ENCODE measurements around the gene KIAA0319L.
"Not testable (repeated sequence)": the region's sequence is repeated elsewhere in the genome, so short reads cannot be mapped to it uniquely, and the experiment has no call there.

KIAA0319L gene

DNA sequence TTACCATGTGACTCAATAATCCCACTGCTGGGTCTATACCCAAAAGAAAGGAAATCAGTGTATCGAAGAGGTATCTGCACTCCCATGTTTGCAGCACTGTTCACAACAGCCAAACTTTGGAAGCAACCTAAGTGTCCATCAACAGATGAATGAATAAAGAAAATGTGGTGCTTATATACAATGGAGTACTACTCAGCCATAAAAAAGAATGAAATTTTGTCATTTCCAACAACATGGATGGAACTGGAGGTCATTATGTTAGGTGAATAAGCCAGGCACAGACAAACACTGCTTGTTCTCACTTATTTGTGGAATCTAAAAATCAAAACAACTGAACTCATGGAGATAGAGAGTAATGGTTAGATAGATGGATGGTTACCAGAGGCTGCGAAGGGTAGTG is 79.3 kb downstream of the KIAA0319L start:
- no peak for DNase-seq

DNA sequence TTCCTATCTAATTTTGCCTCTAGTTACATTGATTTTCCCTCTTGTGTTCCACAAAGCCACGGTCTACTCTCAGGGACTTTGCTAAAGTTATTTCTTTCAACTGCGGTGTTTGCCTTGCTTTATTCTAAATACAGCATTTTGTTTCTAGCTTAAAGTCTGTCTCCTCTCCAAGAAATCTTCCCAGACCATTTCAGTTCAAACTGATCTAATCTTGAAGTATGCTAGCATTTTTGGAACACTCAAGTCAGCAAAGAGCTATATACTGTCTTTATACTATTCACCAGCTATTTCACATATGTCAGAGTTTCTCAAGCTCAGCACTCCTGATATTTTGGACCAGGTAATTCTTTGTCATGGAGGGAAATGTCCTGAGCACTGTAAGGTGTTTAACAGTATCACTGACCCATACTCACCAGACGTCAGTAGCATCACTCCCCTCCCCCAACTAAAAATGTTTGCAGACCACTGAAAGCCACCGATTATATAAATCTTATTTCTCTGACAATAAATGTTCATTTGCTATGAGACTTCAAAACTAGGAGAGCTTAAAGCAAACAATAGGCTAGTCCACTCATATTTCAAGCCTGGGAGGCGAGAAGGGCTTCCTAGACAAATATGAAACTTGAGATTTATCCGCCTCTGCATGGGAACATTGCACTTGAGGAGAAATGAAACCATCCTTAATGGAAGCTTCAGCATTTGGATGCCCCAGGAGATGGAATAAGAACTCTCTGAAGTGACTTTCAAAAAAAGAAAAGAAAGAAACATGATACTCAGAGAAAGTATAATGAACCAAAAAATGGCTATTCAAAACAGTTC is 81.1 kb downstream of the KIAA0319L start:
- no peak for DNase-seq

DNA sequence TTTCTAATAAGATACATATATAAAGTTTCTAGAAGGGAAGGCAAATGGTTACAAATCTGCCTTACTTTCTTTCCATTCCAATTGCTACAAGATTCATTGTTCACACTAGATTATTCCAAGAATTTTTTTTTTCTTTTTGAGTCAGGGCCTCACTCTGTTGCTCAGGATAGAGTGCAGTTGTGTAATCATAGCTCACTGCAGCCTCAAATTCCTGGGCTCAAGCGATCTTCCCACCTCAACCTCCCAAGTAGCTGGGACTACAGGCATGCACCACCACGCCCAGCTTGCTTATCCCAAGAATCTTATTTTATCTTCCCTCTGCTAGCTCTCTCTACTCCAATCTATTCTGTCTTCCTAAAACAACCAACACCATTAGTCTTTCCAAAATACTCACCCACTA is 81.8 kb downstream of the KIAA0319L start:
- no peak for DNase-seq

DNA sequence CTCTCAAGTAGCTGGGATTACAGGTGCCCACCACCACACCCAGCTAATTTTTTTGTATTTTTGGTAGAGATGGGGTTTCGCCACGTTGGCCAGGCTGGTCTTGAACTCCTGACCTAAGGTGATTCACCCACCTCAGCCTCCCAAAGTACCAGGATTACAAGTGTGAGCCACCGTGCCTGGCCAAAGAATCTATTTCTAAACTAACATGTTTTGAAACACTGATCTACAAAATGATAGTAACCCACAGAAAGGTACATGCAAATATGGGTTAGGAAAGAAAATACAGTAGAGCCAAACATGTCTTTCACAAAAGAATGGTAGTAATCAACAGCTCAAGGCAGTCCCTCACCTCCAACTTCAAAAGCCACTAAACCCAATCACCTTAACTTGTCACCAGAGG is 84.0 kb downstream of the KIAA0319L start:
- not testable (repeated sequence) for DNase-seq

DNA sequence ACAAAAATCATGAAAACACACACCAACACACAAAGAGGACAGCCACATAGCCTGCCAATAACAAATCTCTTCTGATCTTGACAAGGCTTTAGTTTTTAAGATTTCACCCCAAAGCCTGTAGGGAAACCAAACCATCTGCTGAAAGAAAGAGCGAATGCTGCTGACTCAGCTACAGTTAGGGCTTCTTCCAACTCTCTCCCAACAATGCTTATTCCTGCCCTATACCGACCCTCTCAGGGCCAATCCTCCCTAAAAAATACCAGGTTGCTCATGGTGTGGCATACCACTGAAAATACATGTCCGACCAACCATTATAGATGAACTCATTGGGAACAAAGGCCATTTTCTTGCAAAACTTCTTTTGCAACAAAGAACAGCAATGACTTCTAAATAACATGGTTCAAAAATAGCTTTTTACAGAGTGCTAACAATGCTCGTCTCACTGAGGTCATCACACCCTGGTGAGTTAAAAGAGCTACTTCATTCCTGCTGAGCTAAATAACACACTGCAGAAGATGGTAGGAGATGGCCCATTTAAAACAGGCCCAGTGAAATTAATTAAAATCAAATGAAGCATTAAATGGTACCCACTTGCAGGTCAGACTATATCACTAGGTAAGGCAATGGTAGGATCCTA is 86.1 kb downstream of the KIAA0319L start:
- no peak for DNase-seq

DNA sequence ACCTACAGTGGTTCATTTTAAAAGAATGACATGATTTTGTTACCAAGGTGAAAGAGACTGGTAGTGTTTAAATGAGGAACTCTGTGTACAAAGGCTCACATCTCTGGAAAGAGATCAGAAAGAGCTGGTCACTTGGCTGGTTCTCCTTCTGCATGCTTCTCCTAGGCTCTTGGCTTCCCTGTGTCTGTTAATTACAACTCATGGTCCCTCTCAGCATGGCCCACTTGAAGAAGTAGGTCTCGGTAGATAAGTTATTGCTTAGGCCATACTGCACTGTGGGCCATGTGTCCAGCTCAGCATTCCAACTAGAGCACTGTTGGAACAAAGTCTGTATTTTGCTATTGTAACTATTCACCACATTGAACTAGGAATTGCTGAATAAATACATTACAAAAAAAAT is 91.1 kb downstream of the KIAA0319L start:
- no peak for DNase-seq

DNA sequence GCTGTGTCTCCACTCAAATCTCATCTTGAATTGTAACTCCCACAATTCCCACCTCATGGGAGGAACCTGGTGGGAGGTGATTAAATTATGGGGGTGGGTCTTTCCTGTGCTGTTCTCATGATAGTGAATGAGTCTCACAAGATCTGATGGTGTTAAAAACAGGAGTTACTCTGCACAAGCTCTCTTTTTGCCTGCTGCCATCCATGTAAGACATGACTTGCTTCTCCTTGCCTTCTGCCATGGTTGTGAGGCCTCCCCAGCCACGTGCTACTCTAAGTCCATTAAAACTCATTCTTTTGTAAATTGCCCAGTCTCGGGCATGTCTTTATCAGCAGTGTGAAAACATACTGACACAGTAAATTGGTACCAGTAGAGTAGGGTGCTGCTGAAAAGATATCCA is 93.5 kb downstream of the KIAA0319L start:
- not testable (repeated sequence) for DNase-seq

DNA sequence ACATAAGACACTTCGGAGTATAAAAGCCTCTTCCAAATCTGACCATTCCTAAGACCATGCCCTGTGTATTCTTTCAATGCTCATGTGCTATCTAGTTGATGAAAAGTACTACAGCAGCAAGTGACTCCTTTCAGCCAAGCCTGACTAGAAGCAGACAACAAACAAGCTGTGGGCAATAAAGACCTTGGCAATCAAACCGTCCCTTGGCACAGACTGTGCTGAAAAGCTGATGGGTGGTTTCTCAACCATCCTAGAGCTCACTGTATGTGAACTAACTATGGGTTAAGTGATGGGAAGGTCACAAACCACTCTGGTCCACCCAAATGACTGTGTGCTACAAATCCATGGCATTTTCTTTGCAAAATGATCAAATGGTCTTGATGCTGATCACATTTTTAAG is 94.0 kb downstream of the KIAA0319L start:
- DNase-seq, result no peak

DNA sequence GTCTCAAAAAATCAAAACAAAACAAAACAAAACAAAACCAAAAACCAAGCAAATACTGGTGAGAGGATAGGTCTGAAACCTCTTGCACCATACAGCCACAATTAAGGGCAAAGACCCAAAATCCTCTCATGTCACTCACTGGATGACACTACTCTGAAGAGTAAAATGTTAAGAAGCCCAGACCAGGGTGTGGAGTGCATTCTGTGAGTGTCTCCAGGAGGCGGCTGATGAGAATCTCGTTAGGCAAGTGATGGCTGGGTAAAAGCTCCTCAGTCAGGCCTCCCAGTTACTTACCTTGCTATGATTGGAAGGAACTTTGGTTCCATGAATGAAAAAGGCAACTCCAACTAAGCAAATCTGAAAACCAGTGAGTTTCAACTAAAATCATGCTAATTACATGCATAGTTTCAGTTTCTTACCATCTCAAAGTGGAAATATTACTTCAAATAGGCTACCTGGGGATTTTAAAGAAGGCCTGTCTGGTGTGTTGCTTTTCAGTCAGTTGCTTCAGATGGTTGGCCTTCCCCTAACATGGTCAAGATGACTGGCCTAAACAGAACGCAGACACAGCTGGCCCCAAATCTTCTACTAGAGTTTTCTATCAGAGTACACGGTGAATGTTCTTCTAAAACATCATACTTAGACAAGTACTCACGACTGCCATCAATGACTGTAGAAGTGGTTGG is 95.1 kb downstream of the KIAA0319L start:
- no peak for DNase-seq

DNA sequence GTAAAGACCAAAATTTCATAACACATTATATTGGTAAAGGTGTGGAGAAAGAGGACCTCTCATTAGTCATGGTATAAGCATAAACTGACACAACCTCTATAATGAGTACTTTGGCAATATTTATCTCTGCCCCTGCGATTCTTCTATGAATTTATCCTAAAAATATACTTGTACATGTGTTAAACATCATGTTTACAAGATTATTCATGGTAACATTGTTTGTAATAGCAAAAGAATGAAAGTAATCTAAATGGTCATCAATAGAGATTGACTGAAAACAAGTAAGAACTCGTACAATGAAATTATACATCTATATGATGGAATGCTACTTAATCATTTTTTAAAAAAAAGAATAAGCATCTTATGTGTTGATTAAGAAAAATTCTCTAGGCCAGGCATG is 96.4 kb downstream of the KIAA0319L start:
- DNase-seq, result no peak

DNA sequence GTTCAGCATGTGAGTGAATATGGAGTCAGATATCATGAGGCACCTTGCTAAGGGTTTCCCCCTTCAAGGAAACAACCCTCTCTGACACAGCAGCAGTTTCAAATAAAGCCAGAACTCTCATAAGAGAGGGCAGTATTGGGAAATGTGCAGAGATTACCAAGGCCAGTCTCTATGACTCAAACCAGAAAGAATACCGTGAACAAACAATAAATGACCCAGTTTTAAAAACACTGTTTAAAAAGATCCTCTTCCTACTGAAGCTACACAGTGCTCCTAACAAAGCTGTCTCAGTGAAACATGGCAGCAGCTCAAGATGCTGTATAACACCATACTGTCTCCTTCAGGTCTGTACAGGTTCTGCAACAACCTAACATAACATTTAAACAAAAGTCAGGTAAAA is 102.6 kb downstream of the KIAA0319L start:
- no peak for DNase-seq

DNA sequence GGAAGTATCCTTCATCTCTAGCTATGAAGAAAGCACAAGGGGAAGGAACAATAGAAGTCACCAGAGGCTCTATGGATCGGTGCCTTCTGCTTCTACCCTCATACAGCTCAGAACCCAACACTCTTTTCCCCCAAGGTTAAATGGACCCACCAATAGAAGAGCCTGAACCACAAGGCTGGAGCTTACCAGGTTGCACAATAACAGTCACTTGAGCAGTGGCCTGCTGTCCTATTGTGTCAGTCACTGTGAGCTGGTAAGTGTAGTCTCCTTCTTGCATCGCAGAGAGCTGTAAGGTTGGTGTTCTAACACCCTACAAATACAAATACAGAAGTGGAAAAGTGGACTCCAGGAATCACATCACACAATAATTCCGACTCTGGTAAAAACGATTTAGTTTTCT is 103.0 kb downstream of the KIAA0319L start:
- DNase-seq, result no peak

DNA sequence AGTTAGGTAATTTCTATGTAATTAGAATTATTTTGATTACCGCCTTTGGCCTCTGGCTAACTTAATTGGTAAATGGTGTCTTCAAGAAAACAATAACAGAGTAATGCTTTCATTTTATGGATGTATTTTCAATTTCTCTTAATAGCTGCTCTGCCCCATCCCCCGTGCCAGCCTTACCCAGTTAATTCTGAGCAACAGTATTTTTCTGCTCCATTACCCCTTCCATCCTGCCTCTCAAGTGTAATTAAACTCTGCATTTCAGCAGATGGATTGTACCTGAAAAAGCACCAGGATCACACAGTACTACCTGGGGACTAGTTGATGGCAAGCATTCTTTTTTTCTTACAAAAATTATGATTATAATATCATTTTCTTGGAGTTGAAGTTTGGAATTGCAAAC is 104.2 kb downstream of the KIAA0319L start:
- no peak for DNase-seq

DNA sequence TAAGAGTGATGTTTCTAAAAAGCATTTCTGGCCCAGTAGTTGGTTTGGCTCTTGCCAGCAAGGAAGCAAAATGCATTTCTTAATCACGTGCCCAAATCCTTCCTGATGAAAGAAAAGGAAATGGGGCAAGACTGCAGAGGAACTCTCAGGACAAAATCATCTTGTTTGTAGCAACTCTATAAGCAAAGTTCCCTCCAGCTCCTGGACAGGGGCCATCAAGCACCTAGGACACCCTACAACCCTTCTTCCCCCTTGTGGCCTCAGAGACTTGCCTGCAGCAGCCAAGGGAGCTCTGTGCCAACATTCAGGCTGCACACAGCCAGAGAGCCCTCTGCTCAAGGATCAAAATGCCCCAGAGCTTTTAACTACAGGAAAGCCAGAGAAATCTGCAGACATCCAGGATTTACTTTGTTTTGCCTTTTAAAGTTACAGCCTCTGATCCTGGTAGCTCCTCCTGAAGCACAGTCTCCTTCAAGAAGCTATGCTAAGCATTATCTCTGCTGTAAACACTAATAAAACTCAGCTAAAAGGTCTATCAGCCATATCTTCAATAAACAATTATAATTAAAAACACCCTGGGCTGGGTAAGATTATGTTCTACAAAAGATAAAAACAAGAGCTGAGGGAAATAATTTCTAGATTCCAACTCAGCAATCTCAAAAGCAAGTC is 105.0 kb downstream of the KIAA0319L start:
- no peak for DNase-seq

DNA sequence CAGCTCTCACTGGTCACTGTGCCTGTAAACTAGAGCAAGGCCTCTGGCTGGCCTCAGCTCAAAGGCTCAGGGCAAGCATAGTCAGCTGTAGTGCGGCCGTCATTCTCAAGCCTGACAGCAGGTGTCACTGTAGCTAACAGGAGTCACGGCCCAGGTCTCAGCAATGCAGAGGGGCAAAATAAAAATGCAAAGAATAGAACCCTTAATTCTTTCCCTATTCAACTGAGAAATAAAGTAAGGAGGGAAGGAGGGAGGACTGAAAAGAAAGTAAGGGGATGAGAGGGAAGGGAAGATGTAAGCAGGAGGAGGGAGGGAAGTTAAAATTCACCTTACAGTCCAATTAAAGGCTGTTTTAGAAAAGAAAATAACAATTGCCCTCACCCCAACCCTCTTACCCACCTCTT is 106.1 kb downstream of the KIAA0319L start:
- peak; percentile 81 for DNase-seq

DNA sequence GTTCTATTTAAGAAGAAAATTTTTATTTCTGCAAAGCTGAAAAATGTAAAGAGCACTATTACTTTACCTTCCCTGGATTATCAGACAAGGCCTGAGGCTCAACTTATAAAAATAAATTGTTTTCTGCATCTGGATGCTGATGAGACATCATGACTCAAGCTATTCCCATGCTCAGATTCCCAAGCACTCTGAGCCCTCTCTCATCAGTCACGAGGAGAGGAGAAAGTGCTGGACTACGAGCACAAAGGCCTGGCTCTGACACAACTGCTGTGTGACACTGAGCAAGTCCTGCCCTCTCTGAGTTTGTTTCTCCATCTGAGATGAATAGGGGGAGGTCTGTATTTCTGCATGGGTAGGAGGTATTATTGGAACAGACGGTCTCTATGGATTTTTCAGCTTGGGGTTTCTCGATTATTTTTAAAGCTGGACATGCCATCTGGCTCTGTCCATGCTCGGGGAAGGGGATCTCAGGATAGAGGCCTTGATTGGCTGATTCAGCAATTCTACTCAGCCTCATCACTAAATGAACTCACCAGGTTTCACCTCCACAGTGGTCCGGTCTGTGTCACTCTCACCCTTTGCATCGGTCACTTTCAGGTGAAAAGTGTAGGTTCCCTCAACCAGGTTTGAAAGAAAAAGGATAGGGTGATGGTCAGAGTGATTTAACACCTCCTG is 107.7 kb downstream of the KIAA0319L start:
- DNase-seq, result no peak

DNA sequence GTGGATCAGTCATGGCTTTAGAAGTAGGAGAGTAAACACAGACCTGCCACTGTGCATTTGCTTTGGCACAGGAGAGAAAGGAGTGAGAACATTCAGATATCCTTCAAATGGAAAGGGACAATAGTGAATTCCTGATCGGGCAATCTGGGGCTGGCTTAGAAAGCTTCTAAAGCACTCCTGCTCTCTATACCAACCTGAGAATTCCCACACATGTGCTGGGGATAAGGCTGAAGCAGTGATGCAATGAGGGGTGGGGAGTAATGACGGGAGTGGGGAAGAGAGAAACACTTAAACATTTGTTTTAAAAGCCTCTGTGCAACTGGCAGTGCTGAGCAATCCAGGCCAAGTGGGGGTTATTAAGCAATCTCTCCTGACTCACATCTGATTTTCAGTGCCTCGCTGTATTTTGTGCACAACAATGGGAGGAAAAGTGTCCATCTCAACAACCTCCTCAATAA is 108.8 kb downstream of the KIAA0319L start:
- DNase-seq, result no peak

DNA sequence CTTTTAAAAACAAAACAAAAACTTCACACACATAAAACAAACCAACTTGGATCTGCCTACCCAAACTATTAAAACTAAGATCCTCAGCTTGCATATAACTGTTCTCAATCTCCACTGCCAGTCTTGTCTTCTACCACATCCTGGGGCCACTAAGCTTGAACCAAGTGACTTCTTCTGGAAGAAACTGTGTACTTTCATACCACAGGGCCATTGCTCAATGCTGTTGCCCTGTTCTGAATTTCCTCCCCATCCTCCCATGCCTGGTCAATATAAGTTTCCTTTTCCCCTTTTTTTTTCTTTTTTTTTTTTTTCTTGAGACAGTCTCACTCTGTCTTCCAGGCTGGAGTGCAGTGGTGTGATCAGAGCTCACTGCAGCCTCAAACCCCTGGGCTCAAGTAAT is 109.9 kb downstream of the KIAA0319L start:
- DNase-seq, result no peak

DNA sequence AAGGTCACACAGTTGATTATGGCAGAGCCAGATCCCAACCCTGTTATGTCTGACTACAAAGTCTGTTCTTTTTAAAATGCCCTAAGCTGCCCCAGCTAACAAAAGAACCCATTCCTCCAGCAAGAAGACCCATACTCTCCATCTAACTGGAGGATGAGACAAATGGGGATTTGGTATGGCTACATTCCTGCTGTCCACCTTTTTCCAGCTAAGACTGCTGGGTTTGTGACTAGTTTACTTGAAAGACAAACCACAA is 112.8 kb downstream of the KIAA0319L start:
- no peak for DNase-seq

DNA sequence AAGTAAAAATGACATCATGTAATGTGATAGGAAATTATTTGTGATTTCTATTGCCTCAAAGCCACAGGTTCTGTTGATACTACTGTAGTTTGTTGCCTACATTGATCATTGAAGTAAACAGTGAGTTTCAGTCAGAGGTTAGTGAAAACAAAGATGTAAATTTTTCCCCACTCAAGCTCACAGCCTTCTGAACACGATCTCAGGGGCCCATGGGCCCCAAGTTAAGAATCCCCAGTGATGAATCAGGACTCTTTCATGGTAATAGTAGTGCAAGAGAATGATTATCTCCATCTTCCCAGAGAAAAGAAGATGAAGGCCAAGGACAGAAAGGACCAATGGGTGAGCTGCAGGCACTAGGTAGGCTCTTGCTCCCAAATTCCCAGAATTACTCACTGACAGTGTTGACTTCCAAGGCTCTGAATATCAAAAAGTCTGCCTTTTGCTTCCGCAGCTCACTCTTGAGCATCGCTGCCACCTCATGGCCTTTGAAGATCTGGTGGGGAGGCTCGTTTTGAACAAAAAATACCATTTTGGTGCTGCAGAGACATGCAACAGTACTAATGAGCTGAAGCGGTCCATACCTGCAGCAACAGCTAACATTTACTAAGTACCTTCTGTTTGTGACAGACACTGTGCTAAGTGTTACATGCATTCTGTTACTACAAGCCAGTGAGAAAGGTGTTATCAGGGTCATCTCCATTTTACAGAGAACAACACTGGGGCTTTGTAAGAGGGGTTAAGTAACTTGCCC is 113.3 kb downstream of the KIAA0319L start:
- no peak for DNase-seq

DNA sequence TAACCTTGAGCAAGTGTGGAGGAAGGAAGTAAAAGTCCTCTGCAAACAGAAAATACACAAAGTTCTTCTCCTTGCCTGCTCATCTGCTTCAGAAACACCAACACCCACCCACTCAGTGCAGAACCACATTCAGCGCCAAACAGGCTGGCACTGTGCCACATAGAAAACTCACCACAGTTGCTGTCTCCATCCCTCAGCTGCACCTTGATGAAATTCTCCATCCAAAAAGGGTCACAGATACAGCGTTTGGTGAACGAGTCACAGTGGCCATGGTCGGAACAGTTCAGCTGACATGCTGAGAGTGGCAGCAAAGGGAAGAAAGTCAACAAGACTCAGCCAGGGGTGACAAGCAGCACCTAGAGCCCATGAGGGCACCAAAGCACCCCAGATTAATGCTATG is 114.5 kb downstream of the KIAA0319L start:
- peak; percentile 8 for DNase-seq

DNA sequence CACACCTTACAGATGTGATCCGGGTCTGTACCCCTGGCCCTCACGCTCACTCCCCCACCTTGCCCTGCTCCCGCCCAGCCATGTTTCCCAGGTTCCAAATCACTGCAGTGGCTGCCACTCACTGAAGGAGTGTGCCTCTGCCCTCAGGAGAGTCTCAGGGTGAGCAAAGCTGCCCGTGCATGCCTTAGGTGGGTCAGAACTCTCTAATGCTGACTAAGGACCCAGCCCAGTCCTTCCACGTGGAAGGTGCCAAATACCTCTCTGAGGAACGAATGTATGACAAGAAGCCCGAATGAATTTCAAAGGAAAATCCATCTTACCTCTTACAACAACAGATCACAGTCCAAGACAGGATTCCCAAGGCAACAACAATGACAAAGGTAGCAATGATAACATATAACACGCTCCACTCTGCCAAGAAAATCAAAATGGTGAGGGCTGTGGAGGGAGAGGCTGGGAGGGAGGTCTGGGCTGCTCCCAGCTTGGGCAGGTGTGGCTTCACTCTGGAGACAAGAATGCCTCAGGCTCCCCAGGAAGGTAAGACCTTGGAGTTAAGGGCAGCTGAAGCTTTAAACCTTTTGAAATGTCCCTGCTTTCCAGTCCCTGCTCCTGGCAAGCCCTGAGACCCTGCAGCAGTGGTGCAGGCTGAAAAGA is 115.2 kb downstream of the KIAA0319L start:
- DNase-seq, result no peak

All from activated CD4-positive, alpha-beta T cell treated with anti-CD3 and anti-CD28 coated beads, Interleukin-2, amount 50 U/mL, for 1 hour (primary cell).